Neutrophil (primary cell): ENCODE measurements around the gene FITM1.

ENCODE experiments used
- H3K27ac ChIP-seq: fragments of 200-600 bp; sonication (generic); 2 replicates; pipeline ENCODE4 v1.5.1; 2016; ENCODE audit warnings: mild to moderate bottlenecking, moderate library complexity
- H3K27me3 ChIP-seq: fragments of 200-600 bp; sonication (generic); 2 replicates; pipeline ENCODE4 v1.6.0; 2016; ENCODE audit warnings: mild to moderate bottlenecking
- H3K36me3 ChIP-seq: fragments of 200-600 bp; sonication (generic); 2 replicates; pipeline ENCODE4 v1.5.1; 2017
- H3K4me1 ChIP-seq, 2 experiments: fragments of 200-600 bp in 1 of 2; sonication (generic) in 1 of 2; 1 replicate in 1 of 2; 2 replicates in 1 of 2; pipeline versions ENCODE4 v1.5.1 to v1.6.1; 2013 to 2016; ENCODE audit warnings: low read depth in 1 of 2, low read length in 1 of 2, mild to moderate bottlenecking in 1 of 2, moderate library complexity in 1 of 2; ENCODE audit not compliant: control insufficient read depth in 1 of 2, insufficient read depth in 1 of 2
- H3K4me3 ChIP-seq, 2 experiments: fragments of 200-600 bp in 1 of 2; sonication (generic) in 1 of 2; 1 replicate in 1 of 2; 2 replicates in 1 of 2; pipeline ENCODE4 v1.5.1; 2013 to 2016; ENCODE audit warnings: low read depth in 1 of 2, low read length in 1 of 2, mild to moderate bottlenecking in 1 of 2, moderate library complexity in 1 of 2
- H3K9me3 ChIP-seq: fragments of 200-600 bp; sonication (generic); 2 replicates; pipeline ENCODE4 v1.5.1; 2016
- TF ChIP-seq, protein P1 (sequence below): fragments of 200-600 bp; sonication (generic); IDR thresholded peaks from 2 replicates; pipeline ENCODE4 v1.5.1; 2016; ENCODE audit warnings: antibody characterized with exemption

The FITM1 gene

DNA sequence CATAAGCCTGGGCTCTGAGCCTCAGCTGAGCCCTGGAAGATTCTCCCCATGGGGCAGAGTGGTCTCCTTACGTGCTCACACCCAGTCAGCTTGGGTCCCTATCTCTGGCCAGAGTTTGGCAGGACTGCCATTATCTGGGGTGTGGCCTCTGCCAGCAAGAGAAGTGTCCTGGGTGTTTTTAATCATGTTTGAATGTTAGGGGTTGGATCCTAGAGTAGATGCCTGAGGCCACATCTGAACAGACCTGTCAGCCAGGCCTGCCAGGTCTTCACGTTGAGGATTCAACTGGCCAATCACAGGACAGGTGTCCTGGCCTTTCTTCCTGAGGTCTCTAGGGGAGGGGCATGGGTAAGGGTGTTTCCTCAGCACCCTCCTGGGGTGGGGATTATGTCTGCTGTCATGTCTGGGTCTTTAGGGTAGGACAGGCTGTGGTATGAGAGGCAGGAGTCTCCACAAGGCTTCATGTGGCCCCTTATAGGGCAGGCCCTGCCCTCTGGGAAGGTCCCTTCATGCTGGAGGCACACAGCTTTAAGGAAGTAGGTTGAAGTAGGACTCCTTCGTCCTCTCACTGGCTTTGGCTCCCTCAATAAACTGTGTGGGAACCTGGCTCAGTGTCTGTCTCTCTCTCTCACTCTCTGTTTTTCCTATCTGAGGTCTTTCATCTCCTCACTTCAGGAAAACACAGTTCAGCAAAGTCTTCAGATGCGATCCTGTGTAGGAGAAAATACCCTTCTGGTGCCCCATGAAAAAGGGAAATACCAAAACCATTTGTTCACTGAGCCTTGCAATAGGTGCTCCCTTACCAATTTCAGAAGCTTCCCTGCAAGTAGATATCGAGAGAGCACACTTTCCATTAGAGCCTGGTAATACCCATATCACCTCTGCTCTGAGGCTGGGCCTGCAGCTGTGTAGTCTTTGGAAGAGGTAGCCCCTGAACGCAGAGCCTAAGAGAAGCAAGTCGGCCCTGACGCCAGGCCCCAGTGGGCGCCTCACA is 6.7 kb upstream of the FITM1 start:
- H3K9me3 ChIP-seq: no peaks in the 10 kb centered on the region
- no peaks in the 10 kb centered on the region for H3K27me3 ChIP-seq
- no peaks in the 10 kb centered on the region for H3K4me1 ChIP-seq
- H3K36me3 ChIP-seq: peaks cover 74% of the 10 kb centered on the region
- H3K4me3 ChIP-seq: no peak overlapping the region
- TF ChIP-seq, protein P1, sequence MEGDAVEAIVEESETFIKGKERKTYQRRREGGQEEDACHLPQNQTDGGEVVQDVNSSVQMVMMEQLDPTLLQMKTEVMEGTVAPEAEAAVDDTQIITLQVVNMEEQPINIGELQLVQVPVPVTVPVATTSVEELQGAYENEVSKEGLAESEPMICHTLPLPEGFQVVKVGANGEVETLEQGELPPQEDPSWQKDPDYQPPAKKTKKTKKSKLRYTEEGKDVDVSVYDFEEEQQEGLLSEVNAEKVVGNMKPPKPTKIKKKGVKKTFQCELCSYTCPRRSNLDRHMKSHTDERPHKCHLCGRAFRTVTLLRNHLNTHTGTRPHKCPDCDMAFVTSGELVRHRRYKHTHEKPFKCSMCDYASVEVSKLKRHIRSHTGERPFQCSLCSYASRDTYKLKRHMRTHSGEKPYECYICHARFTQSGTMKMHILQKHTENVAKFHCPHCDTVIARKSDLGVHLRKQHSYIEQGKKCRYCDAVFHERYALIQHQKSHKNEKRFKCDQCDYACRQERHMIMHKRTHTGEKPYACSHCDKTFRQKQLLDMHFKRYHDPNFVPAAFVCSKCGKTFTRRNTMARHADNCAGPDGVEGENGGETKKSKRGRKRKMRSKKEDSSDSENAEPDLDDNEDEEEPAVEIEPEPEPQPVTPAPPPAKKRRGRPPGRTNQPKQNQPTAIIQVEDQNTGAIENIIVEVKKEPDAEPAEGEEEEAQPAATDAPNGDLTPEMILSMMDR: no peak
- peak overlapping the region; percentile 13 for H3K27ac ChIP-seq

DNA sequence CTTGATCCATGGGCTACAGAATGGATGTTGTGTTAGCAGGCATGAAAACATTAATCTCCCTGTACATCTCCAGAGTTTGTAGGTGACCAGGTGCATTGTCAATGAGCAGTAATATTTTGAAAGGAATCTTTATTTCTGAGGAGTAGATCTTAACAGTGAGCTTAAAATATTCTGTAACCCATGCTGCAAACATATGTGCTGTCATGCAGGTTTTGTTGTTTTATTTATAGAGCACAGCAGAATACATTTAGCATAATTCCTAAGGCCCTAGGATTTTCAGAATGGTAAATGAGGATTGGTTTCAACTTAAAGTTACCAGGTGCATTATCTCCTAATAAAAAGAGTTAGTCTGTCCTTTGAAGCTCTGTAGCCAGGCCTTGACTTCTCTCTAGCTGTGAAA is 3.5 kb upstream of the FITM1 start:
- Histone ChIP-seq H3K9me3 (no peaks in the 10 kb centered on the region), H3K4me3 (no peak overlapping the region), H3K36me3 (peaks cover 49% of the 10 kb centered on the region), H3K27me3 (no peaks in the 10 kb centered on the region), H3K27ac (no peak overlapping the region), H3K4me1 (no peaks in the 10 kb centered on the region)
- TF ChIP-seq, protein P1: no peak

GRCh38 chr14:24127673-24128072 is 2.8 kb upstream of the FITM1 start:
- Histone ChIP-seq H3K36me3 (peaks cover 49% of the 10 kb centered on the region), H3K4me1 (no peaks in the 10 kb centered on the region), H3K9me3 (no peaks in the 10 kb centered on the region), H3K4me3 (no peak overlapping the region), H3K27me3 (no peaks in the 10 kb centered on the region), H3K27ac (no peak overlapping the region)
- TF ChIP-seq, protein P1: no peak

- no peaks in the 10 kb centered on the region for H3K4me1 ChIP-seq
- no peaks in the 10 kb centered on the region for H3K27me3 ChIP-seq
- H3K4me3 ChIP-seq: no peak overlapping the region
- no peak overlapping the region for H3K27ac ChIP-seq
- TF ChIP-seq, protein P1: no peak
- H3K9me3 ChIP-seq: no peaks in the 10 kb centered on the region
- peaks cover 30% of the 10 kb centered on the region for H3K36me3 ChIP-seq
Observed at GRCh38 chr14:24129410-24129998, 955 bp upstream of the FITM1 start.

- H3K27ac ChIP-seq: no peak overlapping the region
Observed at GRCh38 chr14:24130717-24131548, 474 bp downstream of the FITM1 start.

More at GRCh38 chr14:24130717-24131548, 474 bp downstream of the FITM1 start:
- H3K36me3 ChIP-seq: peaks cover 16% of the 10 kb centered on the region
- no peaks in the 10 kb centered on the region for H3K9me3 ChIP-seq
- H3K4me3 ChIP-seq: no peak overlapping the region
- TF ChIP-seq, protein P1: no peak
- H3K27me3 ChIP-seq: no peaks in the 10 kb centered on the region
- peaks cover 7 to 8% of the 10 kb centered on the region in 2 experiments for H3K4me1 ChIP-seq
